Measurements from ENCODE around the gene PCCA. TPM values are rescaled to one million over a fixed set of nuclear protein-coding genes. Genes with fewer than 3 reads are reported as not detected.
A peak's percentile ranks its signal among the peaks of the same experiment; 100 is the strongest.

Gene PCCA
- total and polyA plus RNA-seq, 5 donors = 35.6 to 56.2 (median 54.6) TPM

DNA sequence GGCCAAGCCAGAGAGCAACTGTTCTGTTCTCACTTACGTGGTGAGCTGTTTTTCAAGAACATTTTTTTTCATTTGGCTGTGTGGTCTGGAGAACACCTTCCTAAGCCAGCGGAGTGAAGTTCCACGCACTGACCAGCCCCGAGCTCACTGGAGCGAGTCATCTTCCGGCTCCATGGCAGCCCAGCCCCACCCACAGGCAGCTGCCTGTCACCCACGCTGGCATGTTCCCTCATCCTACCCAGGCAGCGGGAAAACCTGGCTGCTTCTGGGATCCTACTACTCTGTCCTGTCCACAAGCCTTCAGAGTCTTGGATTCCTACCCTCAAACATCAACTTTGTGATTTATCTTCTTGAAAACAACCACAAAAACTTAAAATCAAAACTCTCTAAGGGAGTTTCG lies 423.5 kb downstream of the PCCA start:
- no peak overlapping the region for H3K4me3 ChIP-seq (ENCODE audit: low read length)
- no peaks in the 10 kb centered on the region for H3K27me3 ChIP-seq (ENCODE audit: control insufficient read depth, insufficient read depth)
- intact Hi-C loops (cut with DNase I) = loop anchor here in 3 of 4 donors (5.0 to 10.0 kb wide), 3 partner anchors 268 to 858 kb away; no protein-coding TSS in a partner anchor
- no peak overlapping the region for H3K27ac ChIP-seq (ENCODE audit: low read length)
- no peaks in the 10 kb centered on the region for H3K4me1 ChIP-seq (ENCODE audit: control insufficient read depth, insufficient read depth, low read length)
- no peaks in the 10 kb centered on the region for H3K9me3 ChIP-seq (ENCODE audit: control insufficient read depth, low read length)
- 92% methylated on average over 9 of the region's 9 CpGs for WGBS
- ATAC-seq (no peak), DNase-seq (no peak)

DNA sequence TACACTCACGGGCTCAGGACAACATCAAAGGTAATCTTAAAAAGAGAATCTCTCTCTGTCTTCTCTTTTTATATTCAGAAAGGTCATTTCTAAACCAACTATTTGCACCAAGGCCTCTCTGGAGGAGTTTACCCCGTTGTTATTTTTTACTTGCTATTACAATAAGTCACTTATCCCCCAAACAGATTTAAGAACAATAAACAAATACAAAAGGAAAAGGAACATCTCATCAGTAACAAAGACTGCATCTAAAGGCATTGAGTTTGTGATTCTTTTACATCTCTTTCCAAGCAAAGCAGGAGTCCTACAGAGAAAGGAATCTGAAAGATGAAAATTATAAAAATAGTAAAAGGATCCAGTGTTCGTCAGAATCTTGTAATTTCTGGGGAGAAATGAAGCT lies 424.3 kb downstream of the PCCA start:
- no peak for DNase-seq
- H3K9me3 ChIP-seq (ENCODE audit: control insufficient read depth, low read length) = no peaks in the 10 kb centered on the region
- no peaks in the 10 kb centered on the region for H3K27me3 ChIP-seq (ENCODE audit: control insufficient read depth, insufficient read depth)
- no peak overlapping the region for H3K4me3 ChIP-seq (ENCODE audit: low read length)
- H3K27ac ChIP-seq (ENCODE audit: low read length) = no peak overlapping the region
- intact Hi-C loops (cut with DNase I) = loop anchor here in 3 of 4 donors (5.0 to 10.0 kb wide), 3 partner anchors 268 to 858 kb away; no protein-coding TSS in a partner anchor
- 83% methylated on average over 3 of the region's 3 CpGs for WGBS
- no peaks in the 10 kb centered on the region for H3K4me1 ChIP-seq (ENCODE audit: control insufficient read depth, insufficient read depth, low read length)
- no peak for ATAC-seq

DNA sequence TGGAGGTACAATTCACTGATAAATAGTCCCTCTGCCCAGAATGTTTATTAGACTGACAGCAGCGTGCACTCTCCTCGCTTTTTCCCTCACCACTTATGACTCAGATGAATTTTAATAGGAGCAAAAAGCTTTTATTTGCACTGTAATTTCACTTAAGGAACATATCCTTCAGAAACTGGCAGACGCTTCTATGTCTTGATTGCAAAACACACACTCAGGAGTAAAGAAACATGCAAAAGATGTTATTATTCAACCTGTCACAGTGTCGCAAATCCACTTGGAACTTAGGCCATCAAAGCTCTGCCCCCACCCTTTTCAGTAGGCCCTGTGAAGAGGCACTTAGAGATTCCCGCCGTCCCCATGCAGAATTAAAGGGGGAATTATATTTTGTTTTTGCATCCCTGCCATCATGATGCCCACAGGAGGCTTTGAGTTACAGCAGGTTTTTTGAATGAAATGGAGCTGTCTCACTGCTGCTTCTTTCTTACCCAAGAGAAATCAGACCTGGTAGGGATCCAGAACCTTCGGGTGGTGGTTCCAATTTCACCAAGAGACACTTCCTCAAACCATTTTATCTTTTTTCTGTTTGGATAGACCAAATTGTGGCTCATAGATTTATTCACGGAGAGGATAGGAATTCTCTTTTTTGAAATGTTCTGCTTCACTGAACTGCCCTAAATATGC lies 425.2 kb downstream of the PCCA start:
- WGBS = 69% methylated on average over 8 of the region's 8 CpGs
- no peak for DNase-seq
- no peaks in the 10 kb centered on the region for H3K27me3 ChIP-seq (ENCODE audit: control insufficient read depth, insufficient read depth)
- H3K27ac ChIP-seq (ENCODE audit: low read length) = no peak overlapping the region
- intact Hi-C loops (cut with DNase I) = loop anchor here (2.0 to 10.0 kb wide), 4 partner anchors 269 to 859 kb away; no protein-coding TSS in a partner anchor
- no peak overlapping the region for H3K4me3 ChIP-seq (ENCODE audit: low read length)
- no peaks in the 10 kb centered on the region for H3K4me1 ChIP-seq (ENCODE audit: control insufficient read depth, insufficient read depth, low read length)
- ATAC-seq = peak in 1 of 2 donors; percentile 13
- no peaks in the 10 kb centered on the region for H3K9me3 ChIP-seq (ENCODE audit: control insufficient read depth, low read length)

GRCh38 chr13:100514788-100515409 lies 426.0 kb downstream of the PCCA start:
- Histone ChIP-seq H3K27me3 (ENCODE audit: control insufficient read depth, insufficient read depth) (no peaks in the 10 kb centered on the region), H3K4me1 (ENCODE audit: control insufficient read depth, insufficient read depth, low read length) (no peaks in the 10 kb centered on the region), H3K27ac (ENCODE audit: low read length) (no peak overlapping the region), H3K9me3 (ENCODE audit: control insufficient read depth, low read length) (no peaks in the 10 kb centered on the region), H3K4me3 (ENCODE audit: low read length) (no peak overlapping the region)
- intact Hi-C loops (cut with DNase I) = loop anchor here (2.0 to 10.0 kb wide), 5 partner anchors 270 to 860 kb away; no protein-coding TSS in a partner anchor
- DNase-seq (peak; percentile 79 to 93 (median 89)), ATAC-seq (peak; percentile 92 to 95)
- under 1% methylated on average over 5 of the region's 5 CpGs for WGBS

- Histone ChIP-seq H3K9me3 (ENCODE audit: control insufficient read depth, low read length) (no peaks in the 10 kb centered on the region), H3K27me3 (ENCODE audit: control insufficient read depth, insufficient read depth) (no peaks in the 10 kb centered on the region), H3K4me1 (ENCODE audit: control insufficient read depth, insufficient read depth, low read length) (no peaks in the 10 kb centered on the region), H3K27ac (ENCODE audit: low read length) (no peak overlapping the region), H3K4me3 (ENCODE audit: low read length) (no peak overlapping the region)
- DNase-seq = no peak
- WGBS = 78% methylated on average over 20 of the region's 20 CpGs
- ATAC-seq = no peak
- intact Hi-C loops (cut with DNase I) = loop anchor here (2.0 to 10.0 kb wide), 5 partner anchors 271 to 861 kb away; no protein-coding TSS in a partner anchor
These were observed 426.5 kb downstream of the PCCA start for GRCh38 chr13:100515410-100515800.

DNA sequence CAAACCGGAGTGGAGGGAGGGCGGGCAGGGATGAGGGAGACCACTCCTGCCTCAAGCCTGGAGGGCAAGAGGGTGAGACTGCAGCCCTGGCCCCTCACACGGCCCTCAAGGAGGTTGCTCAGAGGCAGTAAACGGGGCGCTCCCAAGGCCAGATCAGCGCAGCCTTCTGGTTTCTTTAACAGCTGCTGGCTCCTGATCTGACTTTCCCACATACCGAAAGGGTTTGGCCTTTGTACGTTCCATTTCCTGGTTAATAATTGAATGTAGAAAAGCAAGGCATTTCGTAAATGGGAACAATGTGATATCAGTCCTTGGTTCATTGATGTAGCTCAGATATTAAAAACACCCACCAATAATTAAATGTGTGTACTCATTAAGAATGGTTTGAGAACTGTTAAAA lies 428.2 kb downstream of the PCCA start:
- H3K9me3 ChIP-seq (ENCODE audit: control insufficient read depth, low read length) = no peaks in the 10 kb centered on the region
- 92% methylated on average over 9 of the region's 9 CpGs for whole genome bisulfite sequencing
- intact Hi-C loops (cut with DNase I) = loop anchor here (5.0 to 10.0 kb wide), 4 partner anchors 272 to 862 kb away; no protein-coding TSS in a partner anchor
- H3K4me1 ChIP-seq (ENCODE audit: control insufficient read depth, insufficient read depth, low read length) = no peaks in the 10 kb centered on the region
- no peak overlapping the region for H3K4me3 ChIP-seq (ENCODE audit: low read length)
- DNase-seq (no peak), ATAC-seq (peak in 1 of 2 donors; percentile 39)
- no peaks in the 10 kb centered on the region for H3K27me3 ChIP-seq (ENCODE audit: control insufficient read depth, insufficient read depth)
- H3K27ac ChIP-seq (ENCODE audit: low read length) = no peak overlapping the region

DNA sequence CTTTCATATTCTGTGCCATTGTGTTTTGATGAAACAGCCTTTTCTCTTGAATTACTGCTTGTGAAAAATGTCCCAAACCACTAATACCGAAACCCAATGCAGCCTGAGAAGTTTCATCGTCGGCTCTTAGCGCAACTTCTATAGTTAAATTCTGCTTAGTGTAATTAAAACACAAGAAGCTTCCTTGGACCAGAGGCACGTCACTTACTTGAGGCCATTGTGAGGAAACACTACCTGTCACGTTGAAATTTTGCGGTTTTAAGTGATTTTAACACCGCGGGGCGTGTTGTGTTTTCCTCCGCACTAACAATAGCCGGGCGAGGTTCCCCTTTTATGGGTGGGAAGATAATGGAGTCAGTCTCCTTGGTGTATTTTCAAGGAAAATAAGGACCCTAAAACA lies 428.8 kb downstream of the PCCA start:
- H3K27me3 ChIP-seq (ENCODE audit: control insufficient read depth, insufficient read depth) = no peaks in the 10 kb centered on the region
- 83% methylated on average over 13 of the region's 13 CpGs for WGBS
- intact Hi-C loops (cut with DNase I) = loop anchor here (5.0 to 10.0 kb wide), 4 partner anchors 273 to 863 kb away; no protein-coding TSS in a partner anchor

DNA sequence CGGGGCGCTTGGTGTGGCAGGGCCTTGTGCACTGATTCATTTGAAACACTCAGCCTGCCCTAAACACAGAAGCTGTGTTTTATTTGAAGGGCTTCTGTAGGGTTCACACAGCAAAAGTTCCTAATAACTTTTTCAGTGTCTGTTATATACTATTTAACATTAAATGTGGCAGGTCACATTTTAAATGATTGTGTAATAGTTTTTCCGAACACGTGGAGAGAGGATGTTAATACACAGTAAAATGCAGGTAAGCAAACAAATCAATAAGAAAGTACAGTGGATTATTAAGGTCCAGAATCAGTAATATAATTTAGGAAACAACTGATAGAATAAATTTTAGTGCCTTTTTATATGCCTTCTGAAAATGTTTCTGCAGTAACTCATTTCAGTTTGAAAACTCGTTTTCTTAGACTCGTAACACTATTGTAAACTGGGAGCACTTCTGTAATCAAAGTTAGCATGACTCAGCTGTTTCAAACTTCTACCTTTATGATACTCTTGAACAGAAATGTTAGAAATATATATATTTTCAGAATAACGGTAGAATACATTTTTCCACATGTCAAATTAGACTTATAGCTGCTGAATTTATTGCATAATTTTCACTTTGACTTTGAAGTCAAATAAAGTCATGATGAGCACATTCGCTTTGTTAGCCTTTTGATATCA lies 429.6 kb downstream of the PCCA start:
- 94% methylated on average over 8 of the region's 8 CpGs for WGBS
- H3K27me3 ChIP-seq (ENCODE audit: control insufficient read depth, insufficient read depth) = no peaks in the 10 kb centered on the region
- intact Hi-C loops (cut with DNase I) = loop anchor here (5.0 to 10.0 kb wide), 4 partner anchors 274 to 864 kb away; no protein-coding TSS in a partner anchor
- no peak overlapping the region for H3K27ac ChIP-seq (ENCODE audit: low read length)
- H3K4me1 ChIP-seq (ENCODE audit: control insufficient read depth, insufficient read depth, low read length) = no peaks in the 10 kb centered on the region
- no peak for DNase-seq
- no peak overlapping the region for H3K4me3 ChIP-seq (ENCODE audit: low read length)
- no peaks in the 10 kb centered on the region for H3K9me3 ChIP-seq (ENCODE audit: control insufficient read depth, low read length)
- ATAC-seq = no peak

More for the DNA sequence above, 428.8 kb downstream of the PCCA start:
- no peak overlapping the region for H3K27ac ChIP-seq (ENCODE audit: low read length)
- H3K4me3 ChIP-seq (ENCODE audit: low read length) = no peak overlapping the region
- ATAC-seq = no peak
- H3K4me1 ChIP-seq (ENCODE audit: control insufficient read depth, insufficient read depth, low read length) = no peaks in the 10 kb centered on the region
- no peak for DNase-seq
- no peaks in the 10 kb centered on the region for H3K9me3 ChIP-seq (ENCODE audit: control insufficient read depth, low read length)

GRCh38 chr13:100519626-100520025 lies 430.7 kb downstream of the PCCA start:
- intact Hi-C loops (cut with DNase I) = loop anchor here (5.0 to 10.0 kb wide), 4 partner anchors 275 to 865 kb away; no protein-coding TSS in a partner anchor
- Histone ChIP-seq H3K4me1 (ENCODE audit: control insufficient read depth, insufficient read depth, low read length) (no peaks in the 10 kb centered on the region), H3K27ac (ENCODE audit: low read length) (no peak overlapping the region), H3K27me3 (ENCODE audit: control insufficient read depth, insufficient read depth) (no peaks in the 10 kb centered on the region), H3K9me3 (ENCODE audit: control insufficient read depth, low read length) (no peaks in the 10 kb centered on the region), H3K4me3 (ENCODE audit: low read length) (no peak overlapping the region)
- ATAC-seq (no peak), DNase-seq (no peak)
- WGBS = 96% methylated on average over 9 of the region's 9 CpGs

- H3K4me3 ChIP-seq (ENCODE audit: low read length) = no peak overlapping the region
- H3K27me3 ChIP-seq (ENCODE audit: control insufficient read depth, insufficient read depth) = no peaks in the 10 kb centered on the region
- DNase-seq = no peak
- intact Hi-C loops (cut with DNase I) = no loop called here
- no peaks in the 10 kb centered on the region for H3K9me3 ChIP-seq (ENCODE audit: control insufficient read depth, low read length)
- no peak for ATAC-seq
- H3K27ac ChIP-seq (ENCODE audit: low read length) = no peak overlapping the region
- no peaks in the 10 kb centered on the region for H3K4me1 ChIP-seq (ENCODE audit: control insufficient read depth, insufficient read depth, low read length)
- WGBS = 81% methylated on average over 27 of the region's 27 CpGs
These were observed 432.3 kb downstream of the PCCA start for GRCh38 chr13:100520936-100521850.
